ENCODE data around the gene MAGI1.
"Not testable (repeated sequence)": the region's sequence is repeated elsewhere in the genome, so short reads cannot be mapped to it uniquely, and the experiment has no call there.

MAGI1 gene

GRCh38 chr3:65899226-65899625 is 139.5 kb downstream of the MAGI1 start:
- DNase-seq = no peak

- no peak for DNase-seq
Observed at GRCh38 chr3:65897766-65898165, 141.0 kb downstream of the MAGI1 start.

- DNase-seq = no peak
Observed at GRCh38 chr3:65896321-65896720, 142.4 kb downstream of the MAGI1 start.

- DNase-seq = no peak
Observed at GRCh38 chr3:65894679-65895453, 143.9 kb downstream of the MAGI1 start.

GRCh38 chr3:65894126-65894525 is 144.6 kb downstream of the MAGI1 start:
- no peak for DNase-seq

GRCh38 chr3:65893631-65894030 is 145.1 kb downstream of the MAGI1 start:
- no peak for DNase-seq

- not testable (repeated sequence) for DNase-seq
Observed at GRCh38 chr3:65891477-65891876, 147.2 kb downstream of the MAGI1 start.

GRCh38 chr3:65890328-65890727 is 148.4 kb downstream of the MAGI1 start:
- DNase-seq = no peak

- no peak for DNase-seq
Observed at GRCh38 chr3:65889707-65890099, 149.0 kb downstream of the MAGI1 start.

GRCh38 chr3:65888980-65889706 is 149.6 kb downstream of the MAGI1 start:
- DNase-seq = no peak

- DNase-seq = no peak
Observed at GRCh38 chr3:65888196-65888595, 150.5 kb downstream of the MAGI1 start.

- DNase-seq = peak; percentile 4
Observed at GRCh38 chr3:65886391-65886790, 152.3 kb downstream of the MAGI1 start.

- no peak for DNase-seq
Observed at GRCh38 chr3:65884071-65884470, 154.6 kb downstream of the MAGI1 start.

GRCh38 chr3:65883613-65884012 is 155.1 kb downstream of the MAGI1 start:
- no peak for DNase-seq

- DNase-seq = no peak
Observed at GRCh38 chr3:65880350-65880749, 158.4 kb downstream of the MAGI1 start.

- no peak for DNase-seq
Observed at GRCh38 chr3:65879372-65879771, 159.3 kb downstream of the MAGI1 start.

- no peak for DNase-seq
Observed at GRCh38 chr3:65878831-65879230, 159.9 kb downstream of the MAGI1 start.

GRCh38 chr3:65877160-65877559 is 161.6 kb downstream of the MAGI1 start:
- DNase-seq = no peak

- DNase-seq = no peak
Observed at GRCh38 chr3:65876028-65876420, 162.7 kb downstream of the MAGI1 start.

- DNase-seq = no peak
Observed at GRCh38 chr3:65875393-65876027, 163.2 kb downstream of the MAGI1 start.

- no peak for DNase-seq
Observed at GRCh38 chr3:65873869-65874268, 164.8 kb downstream of the MAGI1 start.

GRCh38 chr3:65873028-65873427 is 165.7 kb downstream of the MAGI1 start:
- no peak for DNase-seq

GRCh38 chr3:65871305-65872141 is 167.2 kb downstream of the MAGI1 start:
- peak; percentile 8 for DNase-seq
